HCT116 (cell line): ENCODE measurements around the gene TLCD1. TPM values are rescaled to one million over a fixed set of nuclear protein-coding genes. Genes with fewer than 3 reads are reported as not detected.

Experiments
- ATAC-seq: fragments of 200-7000 bp; cut with Tn5 transposase; 2 replicates; pipeline ENCODE4 v1.9.1; 2020; ENCODE audit warnings: mild to moderate bottlenecking, moderate library complexity
- BruUV-seq: library from RNA; stranded (reverse); fragments of 400-500 nt; replicated peaks from 2 replicates; lab custom pipeline; 2021; lab: Mats Ljungman, UMichigan
- CTCF ChIA-PET: fragments of 300-600 bp; sonication (Branson Sonifier 250); formaldehyde crosslinking; loops from one replicate; lab custom pipeline; 2021; ENCODE audit warnings: antibody characterized with exemption; lab: Charles Lee
- POLR2A ChIA-PET: fragments of 300-600, 350-600 bp; sonication (Branson Sonifier 250); formaldehyde crosslinking; loops from one replicate; lab custom pipeline; 2021; ENCODE audit warnings: antibody characterized with exemption; lab: Charles Lee
- RAD21 ChIA-PET, 2 experiments: fragments of 300-600 bp; sonication (Branson Sonifier 250); formaldehyde crosslinking; loops; one replicate each; lab custom pipeline; 2023; ENCODE audit warnings: low total read pairs in 2 of 2; ENCODE audit not compliant: uncharacterized antibody in 2 of 2, unreplicated experiment in 2 of 2, low non-redundant PET in 1 of 2; lab: Charles Lee
- DNase-seq: peaks from one replicate; pipeline ENCODE4 v3.0.0-alpha.2; 2010; ENCODE audit warnings: low read depth, low spot score
- H2AFZ ChIP-seq: fragments of 200-600 bp; shearing (Covaris generic), sonication (generic); 2 replicates; pipeline ENCODE4 v1.6.1; 2017; ENCODE audit warnings: low read depth, mixed run types, mixed read lengths, antibody characterized with exemption, low read length; ENCODE audit not compliant: poor library complexity, severe bottlenecking
- H3K27ac ChIP-seq: 2 replicates; pipeline ENCODE4 v1.5.1; 2012; ENCODE audit warnings: low read depth, low read length
- H3K27me3 ChIP-seq: fragments of 200-600 bp; sonication (generic); 2 replicates; pipeline ENCODE4 v1.6.1; 2016; ENCODE audit warnings: mixed run types, low read length, mixed read lengths; ENCODE audit not compliant: insufficient read depth
- H3K36me3 ChIP-seq, 2 experiments: fragments of 200-500 bp in 1 of 2; fragments of 200-600 bp in 1 of 2; sonication (Bioruptor generic) in 1 of 2; sonication (generic) in 1 of 2; 2 replicates each; pipeline versions ENCODE4 v1.5.1 to v1.6.1; 2014 to 2016; ENCODE audit warnings: low read length in 2 of 2, inconsistent platforms in 1 of 2, mixed read lengths in 1 of 2, mixed run types in 1 of 2; ENCODE audit not compliant: insufficient read depth in 2 of 2, control insufficient read depth in 1 of 2
- H3K4me1 ChIP-seq, 2 experiments: fragments of 200-600 bp in 1 of 2; sonication (generic) in 1 of 2; 2 replicates each; pipeline versions ENCODE4 v1.5.1 to v1.6.1; 2012 to 2017; ENCODE audit warnings: low read length in 2 of 2, inconsistent platforms in 1 of 2, mild to moderate bottlenecking in 1 of 2, mixed read lengths in 1 of 2, mixed run types in 1 of 2, moderate library complexity in 1 of 2; ENCODE audit not compliant: insufficient read depth in 2 of 2, control insufficient read depth in 1 of 2
- H3K4me2 ChIP-seq: fragments of 200-600 bp; sonication (generic); 2 replicates; pipeline ENCODE4 v1.6.1; 2017; ENCODE audit warnings: mixed run types, low read length, mixed read lengths
- H3K4me3 ChIP-seq, 2 experiments: fragments of 200-600 bp in 1 of 2; sonication (generic) in 1 of 2; replicated peaks in 1 of 2; 2 replicates each; pipeline ENCODE4 v1.5.1; 2011 to 2016; ENCODE audit warnings: low read length in 2 of 2, control low read depth in 1 of 2, low read depth in 1 of 2, mild to moderate bottlenecking in 1 of 2, mixed read lengths in 1 of 2, mixed run types in 1 of 2
- H3K79me2 ChIP-seq: fragments of 200-600 bp; sonication (generic); 2 replicates; pipeline ENCODE4 v1.6.1; 2017; ENCODE audit warnings: mild to moderate bottlenecking, mixed run types, low read length, moderate library complexity, mixed read lengths; ENCODE audit not compliant: insufficient read depth
- H3K9ac ChIP-seq: fragments of 200-600 bp; sonication (generic); 2 replicates; pipeline ENCODE4 v1.6.1; 2016; ENCODE audit warnings: low read length, mixed read lengths
- H3K9me2 ChIP-seq: fragments of 200-600 bp; sonication (generic), shearing (Covaris generic); 2 replicates; pipeline ENCODE4 v1.6.1; 2017; ENCODE audit warnings: mixed run types, mild to moderate bottlenecking, moderate library complexity; ENCODE audit not compliant: insufficient read depth
- H3K9me3 ChIP-seq, 2 experiments: fragments of 200-500 bp in 1 of 2; fragments of 200-600 bp in 1 of 2; sonication (Bioruptor generic) in 1 of 2; sonication (generic) in 1 of 2; 2 replicates each; pipeline ENCODE4 v1.6.1; 2014 to 2017; ENCODE audit warnings: low read length in 2 of 2, mixed read lengths in 2 of 2, inconsistent platforms in 1 of 2, low read depth in 1 of 2, mild to moderate bottlenecking in 1 of 2, mixed run types in 1 of 2, moderate library complexity in 1 of 2; ENCODE audit not compliant: control insufficient read depth in 1 of 2, insufficient read depth in 1 of 2
- H4K20me1 ChIP-seq: fragments of 200-600 bp; sonication (generic), shearing (Covaris generic); 2 replicates; pipeline ENCODE4 v1.6.1; 2017; ENCODE audit warnings: mixed run types, mild to moderate bottlenecking, moderate library complexity; ENCODE audit not compliant: insufficient read depth
- ATF3 ChIP-seq: IDR thresholded peaks from 2 replicates; pipeline ENCODE4 v1.6.1; 2012
- CEBPB ChIP-seq: IDR thresholded peaks from 2 replicates; pipeline ENCODE4 v1.6.1; 2012; ENCODE audit warnings: low read depth
- CTCF ChIP-seq, 3 experiments: fragments of 200-600 bp in 1 of 3; sonication (generic) in 1 of 3; IDR thresholded peaks in 2 of 3; conservative IDR thresholded peaks in 1 of 3; 2 replicates each; pipeline ENCODE4 v1.5.1; 2012 to 2017; ENCODE audit warnings: low read depth in 2 of 3, low read length in 2 of 3, antibody characterized with exemption in 1 of 3, borderline replicate concordance in 1 of 3, control low read depth in 1 of 3, mild to moderate bottlenecking in 1 of 3, mixed read lengths in 1 of 3, mixed run types in 1 of 3, moderate library complexity in 1 of 3; ENCODE audit not compliant: insufficient read depth in 1 of 3
- EGR1 ChIP-seq: IDR thresholded peaks from 2 replicates; pipeline ENCODE4 v1.6.1; 2012; ENCODE audit warnings: low read depth
- EZH2phosphoT487 ChIP-seq: fragments of 200-600 bp; IDR thresholded peaks from 2 replicates; pipeline ENCODE4 v1.6.1; 2018; ENCODE audit warnings: antibody characterized with exemption, borderline replicate concordance
- JUND ChIP-seq: IDR thresholded peaks from 2 replicates; pipeline ENCODE4 v1.6.1; 2012
- MAX ChIP-seq: IDR thresholded peaks from 2 replicates; pipeline ENCODE4 v1.6.1; 2012
- POLR2AphosphoS5 ChIP-seq: IDR thresholded peaks from 2 replicates; pipeline ENCODE4 v1.6.1; 2011; ENCODE audit warnings: mild to moderate bottlenecking, low read depth, low read length, moderate library complexity
- REST ChIP-seq: IDR thresholded peaks from 2 replicates; pipeline ENCODE4 v1.6.1; 2012; ENCODE audit warnings: low read depth
- SIN3A ChIP-seq: IDR thresholded peaks from 2 replicates; pipeline ENCODE4 v1.6.1; 2012; ENCODE audit warnings: low read depth
- SP1 ChIP-seq: IDR thresholded peaks from 2 replicates; pipeline ENCODE4 v1.6.1; 2012; ENCODE audit warnings: low read depth
- SRF ChIP-seq: IDR thresholded peaks from 2 replicates; pipeline ENCODE4 v1.6.1; 2012; ENCODE audit warnings: low read depth
- TCF7L2 ChIP-seq: IDR thresholded peaks from 2 replicates; pipeline ENCODE4 v1.7.0; 2011; ENCODE audit warnings: borderline replicate concordance, inconsistent platforms; ENCODE audit not compliant: insufficient read depth, insufficient read length; ENCODE audit errors: extremely low read depth
- YY1 ChIP-seq: IDR thresholded peaks from 2 replicates; pipeline ENCODE4 v1.6.1; 2011; ENCODE audit warnings: low read length, low read depth, moderate library complexity, mild to moderate bottlenecking; ENCODE audit not compliant: insufficient replicate concordance; ENCODE audit errors: extremely low read depth
- ZBTB33 ChIP-seq: IDR thresholded peaks from 2 replicates; pipeline ENCODE4 v1.6.1; 2011; ENCODE audit warnings: mild to moderate bottlenecking, low read length, moderate library complexity; ENCODE audit not compliant: insufficient replicate concordance; ENCODE audit errors: extremely low read depth
- ZNF274 ChIP-seq: fragments of 200-500 bp; sonication (Bioruptor generic); IDR thresholded peaks from 2 replicates; pipeline ENCODE4 v1.6.1; 2014; ENCODE audit warnings: mild to moderate bottlenecking, low read depth, low read length, inconsistent platforms
- intact Hi-C: fragments of 100-400 bp; cut with micrococcal nuclease; formaldehyde crosslinking; loops from 2 replicates; pipeline ENCODE4 v1.10.0; 2022
- total RNA-seq: library from RNA; stranded (reverse); gene quantifications from one replicate; pipeline ENCODE4 v1.2.1, GENCODE V29; 2021; ENCODE audit not compliant: unreplicated experiment

Gene TLCD1
- total RNA-seq, 1 experiment from 2014 or later: 28.3 TPM

GRCh38 chr17:28675980-28676379, 50.1 kb downstream of the TLCD1 start (continued):
- TF ChIP-seq MAX: no peak

- ChIA-PET CTCF (interaction anchor here (0.8 to 1.5 kb wide), 2 partner anchors 29 to 32 kb away, joined by 3 to 5 read pairs; no protein-coding TSS in a partner anchor), RAD21 (interaction anchor here in 1 of 2 experiments (0.7 kb wide), 1 partner anchor 234 kb away, joined by 3 read pairs; no protein-coding TSS in a partner anchor), POLR2A (no interaction called here)
- BruUV-seq: no TSS peak
- TF ChIP-seq SP1 (no peak), ATF3 (no peak), EZH2phosphoT487 (no peak), CTCF (IDR thresholded peaks at IDR 0.05 in 2 of 3, conservative IDR thresholded peaks at IDR 0.05 in 1 of 3; ENCODE audit: borderline replicate concordance in 1 of 3, insufficient read depth in 1 of 3, low read depth in 2 of 3, low read length in 2 of 3) (no peak), SRF (no peak), YY1 (no peak), SIN3A (no peak), EGR1 (no peak), TCF7L2 (no peak), JUND (no peak), CEBPB (no peak), POLR2AphosphoS5 (no peak), MAX (no peak), ZNF274 (no peak), ZBTB33 (no peak), REST (no peak)
- no peak overlapping the region for H3K4me2 ChIP-seq
- H3K4me1 ChIP-seq: no peaks in the 10 kb centered on the region
- no peaks in the 10 kb centered on the region for H3K9me3 ChIP-seq
- H3K27me3 ChIP-seq: no peaks in the 10 kb centered on the region
- intact Hi-C loops: loop anchor here (10.0 kb wide), 1 partner anchor 181 kb away; no protein-coding TSS in a partner anchor
- no peak overlapping the region for H3K9ac ChIP-seq
- H3K9me2 ChIP-seq: no peaks in the 10 kb centered on the region
- H3K27ac ChIP-seq: no peak overlapping the region
- no peak for DNase-seq
- peaks cover 10% of the 10 kb centered on the region; the same call in 1 of the 2 replicates for H3K79me2 ChIP-seq
- ATAC-seq: no peak
- no peaks in the 10 kb centered on the region for H4K20me1 ChIP-seq
- H3K4me3 ChIP-seq: no peak overlapping the region
- H3K36me3 ChIP-seq: peaks cover 67 to 69% of the 10 kb centered on the region in 2 experiments
- no peak overlapping the region for H2AFZ ChIP-seq
Measured at GRCh38 chr17:28675490-28675889, 50.5 kb downstream of the TLCD1 start.
